ENCODE data around the gene RAP1GAP. TPM values are rescaled to one million over a fixed set of nuclear protein-coding genes. Genes with fewer than 3 reads are reported as not detected.

Gene RAP1GAP
- total and polyA plus RNA-seq, 9 of the 15 experiments (the other 6 are each of a cell fraction or from before 2014, with no cell fraction given), result 0.29 to 30.2 (median 19.2) TPM

- H3K9me3 ChIP-seq (replicated peaks; ENCODE audit: control insufficient read depth, insufficient read depth, low read depth, low read length), result no peaks in the 10 kb centered on the region
- 62% methylated on average over 7 of the region's 7 CpGs for WGBS (ENCODE audit: insufficient coverage, low coverage, missing lambda C conversion rate)
- peaks cover 31% of the 10 kb centered on the region for H3K79me2 ChIP-seq (ENCODE audit: control insufficient read depth, insufficient read depth, low read length)
- H3K27ac ChIP-seq (ENCODE audit: extremely low read depth, low read depth, low read length), result no peak overlapping the region
- no peak for DNase-seq (ENCODE audit: extremely low read depth in 1 of 4, low spot score in 3 of 4)
- CTCF ChIA-PET (ENCODE audit: low intra/inter-chr PET ratio), result no interaction called here
- FAIRE-seq, result no peak
- peaks cover 33 to 66% of the 10 kb centered on the region in 2 experiments for H3K4me1 ChIP-seq (replicated peaks in 1 of 2; ENCODE audit: control insufficient read depth in 2 of 2, insufficient read depth in 2 of 2, low read length in 2 of 2)
- peaks cover 49% of the 10 kb centered on the region for H3K36me3 ChIP-seq (ENCODE audit: control insufficient read depth, insufficient read depth, low read length)
- intact Hi-C loops (cut with micrococcal nuclease), result no loop called here
- peak overlapping the region in 1 of 2 experiments; percentile 56; a peak in 1 of 4 replicates for H3K9ac ChIP-seq (ENCODE audit: insufficient read depth in 1 of 2, low read depth in 2 of 2, low read length in 2 of 2)
- no peaks in the 10 kb centered on the region for H3K27me3 ChIP-seq (ENCODE audit: control insufficient read depth in 2 of 2, insufficient read depth in 2 of 2, low read length in 2 of 2)
- no peak overlapping the region for H2AFZ ChIP-seq (ENCODE audit: low read depth, low read length)
- no peak overlapping the region for H3K4me3 ChIP-seq
- no peak for TF ChIP-seq AFF1 (IDR thresholded peaks at IDR 0.05; ENCODE audit: low read depth in 1 of 2, partially characterized antibody in 2 of 2)
- no peak for TF ChIP-seq HLTF (IDR thresholded peaks at IDR 0.05)
- no peaks in the 10 kb centered on the region for H4K20me1 ChIP-seq (replicated peaks; ENCODE audit: control insufficient read depth, insufficient read depth, low read length)
- no peak for ATAC-seq
- POLR2A ChIA-PET, result interaction anchor here (0.7 to 2.3 kb wide), 5 partner anchors 10 to 55 kb away, joined by 3 to 12 read pairs (median 5); no protein-coding TSS in a partner anchor
- BruUV-seq (replicated peaks), result no TSS peak
- H3K4me2 ChIP-seq (ENCODE audit: insufficient read depth, low read length), result 0 out of 2 replicates have a peak overlapping the region, but pooled peaks have one; percentile 43
- peaks cover 4% of the 10 kb centered on the region for H3K9me1 ChIP-seq (ENCODE audit: control insufficient read depth, insufficient read depth, low read length)
- in situ Hi-C loops (cut with MboI), result no loop called here
Observed at GRCh38 chr1:21621051-21621450, 48.1 kb downstream of the RAP1GAP start.

Measured in K562 (cell line).